Measurements from ENCODE around the gene HIVEP1.
"Not testable (repeated sequence)": the region's sequence is repeated elsewhere in the genome, so short reads cannot be mapped to it uniquely, and the experiment has no call there.

HIVEP1 gene

DNA sequence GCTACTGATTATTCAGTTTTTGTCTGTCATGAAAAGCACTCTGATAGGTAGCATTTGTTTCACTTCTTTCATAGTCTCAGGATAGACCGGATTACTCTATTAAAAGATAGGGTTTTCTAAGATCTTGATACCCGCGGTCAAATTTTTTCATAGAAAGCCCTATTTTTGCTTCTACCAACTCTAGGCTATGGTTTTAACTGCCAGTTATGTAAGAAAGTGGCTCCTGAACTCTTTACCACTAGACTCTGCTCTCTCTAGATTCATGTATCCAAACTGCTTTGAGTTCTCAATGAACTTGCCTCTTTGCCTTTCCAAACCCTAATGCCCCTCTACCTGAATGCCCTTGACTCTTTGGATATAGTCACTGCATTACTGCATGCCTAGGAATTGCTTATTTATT lies 70.3 kb downstream of the HIVEP1 start:
- DNase-seq (ENCODE audit: low read depth in 2 of 2, low spot score in 1 of 2) = no peak

DNA sequence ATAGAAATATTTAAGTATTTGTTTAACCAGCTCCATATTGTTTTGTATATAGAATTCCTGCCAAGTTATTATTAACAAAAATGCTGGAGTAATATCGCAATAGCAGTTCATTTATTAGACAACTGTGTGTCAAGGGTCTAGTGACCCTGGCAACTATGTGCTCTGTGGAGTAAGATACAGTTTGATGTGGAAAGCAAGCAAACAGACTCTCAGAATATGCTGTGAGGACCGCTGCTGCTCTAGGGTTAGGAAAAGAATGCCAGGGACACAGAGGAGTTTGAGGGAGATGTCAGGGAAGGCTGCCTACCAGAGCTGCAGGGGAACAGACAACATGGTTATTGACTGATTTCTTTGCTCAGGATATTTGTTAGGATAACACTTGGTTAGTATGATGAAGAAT lies 71.2 kb downstream of the HIVEP1 start:
- no peak for DNase-seq (ENCODE audit: low read depth in 2 of 2, low spot score in 1 of 2)

DNA sequence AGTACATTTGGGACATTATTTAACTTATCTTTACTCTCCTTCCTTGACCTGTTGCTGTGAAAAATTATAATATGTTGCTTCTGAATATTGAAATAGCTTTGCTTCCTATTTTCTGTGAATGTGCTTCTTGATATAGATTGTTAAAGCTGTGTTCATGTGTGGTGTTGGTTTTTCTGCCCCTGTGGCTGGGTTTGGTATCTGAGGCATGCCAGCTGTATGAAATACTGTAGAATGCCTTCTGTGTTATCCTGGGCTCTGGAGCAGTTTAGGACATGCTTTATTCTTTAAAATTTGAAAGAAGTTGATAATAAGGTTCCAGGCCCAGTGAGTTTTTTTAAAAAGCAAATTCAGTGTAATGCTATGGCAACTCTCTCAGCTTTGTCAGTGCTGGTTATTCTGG lies 71.7 kb downstream of the HIVEP1 start:
- DNase-seq (ENCODE audit: low read depth in 2 of 2, low spot score in 1 of 2) = no peak

DNA sequence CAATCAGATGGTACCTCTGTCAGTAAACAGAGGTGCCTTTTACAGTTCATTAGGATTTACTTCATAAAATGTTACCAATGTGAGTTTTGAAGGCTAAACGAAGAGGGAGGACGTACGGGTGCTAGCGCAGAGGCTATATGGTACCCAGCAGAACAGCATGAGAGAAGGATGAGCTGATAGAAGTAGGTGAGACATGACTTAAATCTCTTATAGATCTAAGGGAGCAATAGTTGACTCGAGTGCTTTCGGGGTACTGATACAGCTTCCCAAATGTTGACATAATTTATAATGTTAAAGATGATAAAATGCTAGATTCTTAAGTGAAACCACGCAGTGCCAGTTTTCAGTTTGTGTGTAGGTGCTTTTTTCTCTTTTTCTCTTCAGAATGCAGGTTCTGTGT lies 72.6 kb downstream of the HIVEP1 start:
- DNase-seq (ENCODE audit: low read depth in 2 of 2, low spot score in 1 of 2) = no peak

DNA sequence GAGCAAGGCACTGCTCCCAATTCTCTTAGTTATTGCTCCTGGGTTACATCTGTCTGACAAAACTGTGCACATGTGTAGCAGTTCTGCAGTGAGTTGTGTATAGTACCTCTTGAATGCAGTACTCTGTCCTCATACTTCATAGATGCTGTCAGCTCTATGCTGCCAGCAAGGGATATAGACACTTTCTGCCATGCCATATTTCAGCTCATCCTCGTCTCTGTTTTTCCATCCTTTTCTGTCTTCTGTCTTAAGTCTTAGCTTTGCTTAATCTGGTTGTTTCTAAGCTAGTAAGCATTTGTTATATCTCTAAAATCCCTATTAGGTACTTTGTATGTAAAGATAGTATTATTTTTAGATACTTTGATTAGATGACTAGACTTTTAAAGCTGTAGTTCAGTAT lies 76.4 kb downstream of the HIVEP1 start:
- DNase-seq (ENCODE audit: low read depth in 2 of 2, low spot score in 1 of 2) = no peak

DNA sequence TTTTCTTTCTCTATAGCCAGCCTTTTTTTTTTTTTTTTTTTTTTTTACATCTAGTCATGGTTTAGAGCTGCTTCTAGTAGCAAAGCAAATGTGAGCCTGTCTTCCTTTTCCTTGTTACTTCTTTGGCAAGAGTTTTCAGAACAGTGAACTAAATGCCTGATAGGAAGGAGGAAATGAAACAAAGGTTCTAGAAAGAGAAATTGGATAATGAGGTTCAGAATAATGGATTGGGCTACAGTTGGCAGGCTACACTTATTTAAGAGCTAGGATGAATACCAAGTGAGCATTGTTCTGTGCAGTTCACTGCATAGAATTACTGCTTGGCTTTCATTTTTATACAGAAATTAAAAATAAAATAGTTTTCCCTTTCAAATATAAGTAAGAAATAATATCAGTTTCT lies 78.6 kb downstream of the HIVEP1 start:
- DNase-seq (ENCODE audit: low read depth in 2 of 2, low spot score in 1 of 2) = no peak

DNA sequence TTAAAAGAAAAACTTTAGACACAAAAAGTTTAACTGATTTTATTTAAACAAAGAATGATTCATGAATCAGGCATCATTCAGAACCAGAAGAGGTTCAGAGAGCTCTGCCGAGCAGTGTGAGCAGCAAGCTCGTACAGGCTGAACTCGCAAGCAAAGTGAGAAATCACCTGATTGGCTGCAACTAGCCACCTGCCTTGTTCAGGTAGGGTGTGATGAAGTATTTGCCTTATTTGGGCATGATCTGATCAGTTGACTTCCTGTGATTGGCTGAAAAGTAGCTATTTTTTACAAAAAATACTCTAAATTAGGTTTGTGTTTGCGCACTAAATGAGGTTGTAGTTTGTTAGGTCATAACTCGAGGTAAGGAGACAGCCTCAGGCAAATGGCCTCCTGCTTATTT lies 80.7 kb downstream of the HIVEP1 start:
- no peak for DNase-seq (ENCODE audit: low read depth in 2 of 2, low spot score in 1 of 2)

DNA sequence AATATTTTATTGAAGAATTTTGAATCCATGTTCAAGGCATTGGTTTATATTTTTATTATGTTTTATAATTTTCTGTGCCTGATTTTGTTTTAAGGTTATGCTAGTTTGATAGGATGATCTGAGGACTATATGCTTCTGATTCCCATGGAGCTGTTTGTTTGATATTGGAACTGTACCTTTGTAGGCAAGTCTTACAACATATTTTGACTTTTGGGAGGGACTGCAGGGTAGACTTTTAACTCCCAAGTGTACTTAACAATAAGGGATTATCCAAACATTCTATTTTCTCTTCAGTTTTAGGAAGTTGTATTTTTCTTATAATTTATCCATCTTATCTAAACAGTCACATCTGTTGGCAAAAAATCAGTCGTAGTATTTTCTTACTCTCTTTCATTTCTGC lies 82.6 kb downstream of the HIVEP1 start:
- DNase-seq (ENCODE audit: low read depth in 2 of 2, low spot score in 1 of 2) = no peak

DNA sequence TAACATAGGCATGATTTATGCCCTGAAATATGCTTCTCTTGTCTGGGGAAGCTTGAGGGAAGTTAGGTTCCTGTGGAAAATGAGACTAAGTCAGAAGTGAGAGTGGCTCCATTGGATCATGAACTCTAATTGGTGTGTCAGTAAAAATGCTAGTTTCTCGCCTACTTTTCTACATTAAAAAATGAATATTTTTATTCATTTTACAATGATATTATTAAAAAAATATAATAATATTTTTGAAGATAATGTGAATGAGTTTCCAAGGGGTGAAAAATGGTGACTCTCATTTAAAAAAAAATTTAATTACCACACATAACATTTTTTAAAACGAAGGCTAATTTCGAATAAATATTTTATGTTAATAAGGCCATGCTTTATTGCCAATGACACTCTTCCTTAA lies 84.2 kb downstream of the HIVEP1 start:
- no peak for DNase-seq (ENCODE audit: low read depth in 2 of 2, low spot score in 1 of 2)

DNA sequence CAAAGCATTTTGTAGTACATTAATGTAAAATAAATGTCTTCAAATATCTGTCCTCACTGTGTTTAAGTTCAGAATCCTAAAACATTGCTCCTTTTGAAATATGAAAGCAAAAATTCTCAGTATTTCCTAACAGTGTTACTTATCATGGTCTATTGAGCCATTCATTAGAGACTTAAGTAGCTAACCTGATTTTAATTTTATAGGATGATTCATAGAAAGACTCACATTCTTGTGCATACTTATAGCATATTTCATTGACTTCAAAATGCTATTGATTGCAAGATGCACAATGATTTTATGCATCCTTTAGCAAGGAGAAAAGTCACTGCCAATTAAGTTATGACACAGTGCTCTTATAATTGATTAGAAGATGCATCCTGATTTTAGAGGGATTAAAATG lies 85.7 kb downstream of the HIVEP1 start:
- DNase-seq (ENCODE audit: low read depth in 2 of 2, low spot score in 1 of 2) = no peak

DNA sequence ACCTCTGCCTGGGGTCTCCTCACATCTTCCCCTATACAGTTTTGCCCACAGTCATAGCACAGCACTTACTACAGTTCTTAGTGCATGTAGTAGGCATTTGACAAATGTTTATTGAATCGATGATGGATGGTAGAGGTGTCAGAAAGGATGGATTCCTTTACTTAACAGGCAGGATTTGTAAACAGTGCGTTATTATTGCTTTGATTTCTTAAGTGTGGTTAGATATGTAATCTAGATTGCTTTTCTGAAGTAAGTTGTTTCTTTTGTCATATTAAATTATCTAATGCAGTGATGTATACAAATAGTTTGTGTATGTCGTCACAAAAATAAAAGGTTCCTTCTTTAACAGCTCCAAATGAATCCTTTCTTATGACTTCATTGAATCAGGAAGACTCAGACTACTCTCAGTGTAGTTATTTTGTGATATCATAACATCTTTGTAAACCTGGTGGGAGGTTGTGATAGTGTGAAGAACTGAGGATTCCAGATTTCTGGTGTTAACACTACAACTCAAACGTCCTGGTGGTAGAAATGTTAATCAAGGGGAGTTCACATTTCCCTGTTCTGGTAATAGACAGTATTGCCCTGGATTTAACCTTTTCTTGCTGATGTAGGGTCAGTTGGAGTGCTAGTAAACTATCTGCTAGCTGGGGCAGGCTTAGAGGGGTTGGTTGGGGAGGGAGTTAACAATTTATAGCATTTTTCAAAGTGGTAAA lies 87.7 kb downstream of the HIVEP1 start:
- no peak for DNase-seq (ENCODE audit: low read depth in 2 of 2, low spot score in 1 of 2)

DNA sequence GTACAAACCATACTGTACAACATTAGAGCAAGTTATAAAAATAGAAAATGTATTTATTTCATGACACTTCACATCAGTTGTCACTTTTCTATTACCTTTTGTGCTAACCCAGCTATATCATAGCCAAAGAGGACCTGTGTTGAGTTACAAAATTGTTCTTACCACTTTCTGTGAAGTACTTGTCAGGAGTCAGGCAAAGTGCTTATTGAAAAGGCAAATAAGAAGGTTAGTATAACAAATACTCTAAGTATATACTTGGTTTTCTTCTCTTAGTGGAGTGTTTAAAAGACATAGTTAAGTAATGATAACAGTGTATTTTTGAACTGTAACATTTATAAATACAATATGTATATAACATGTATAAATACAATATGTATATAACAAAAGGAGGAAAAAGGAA lies 88.9 kb downstream of the HIVEP1 start:
- DNase-seq (ENCODE audit: low read depth in 2 of 2, low spot score in 1 of 2) = no peak

DNA sequence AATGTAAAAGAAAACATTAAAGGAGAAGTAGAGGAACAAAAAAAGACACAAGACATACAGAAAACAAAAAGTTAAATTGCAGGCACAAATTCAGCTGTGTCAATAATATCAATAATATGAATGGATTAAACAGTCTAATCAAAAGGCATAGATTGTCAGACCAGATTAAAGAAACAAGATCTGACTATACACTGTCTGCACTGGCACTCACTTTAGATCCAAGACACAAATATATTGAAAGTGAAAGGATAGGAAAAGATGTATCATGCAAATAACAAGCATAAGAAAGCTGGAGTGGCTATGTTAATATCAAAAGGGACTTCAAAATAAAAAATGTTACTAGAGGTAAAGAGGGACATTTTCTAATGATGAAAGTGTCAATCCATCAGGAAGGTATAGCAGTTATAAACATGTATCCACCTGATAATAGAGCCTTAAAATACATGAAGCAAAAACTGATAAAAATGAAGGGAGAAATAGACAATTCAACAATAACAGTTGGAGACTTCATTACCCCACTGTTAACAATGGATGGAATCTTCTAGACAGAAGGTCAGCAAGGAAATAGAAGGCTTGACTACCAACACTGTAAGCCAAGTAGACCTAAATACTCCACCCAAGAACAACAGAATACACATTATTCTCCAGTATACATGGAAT lies 89.7 kb downstream of the HIVEP1 start:
- DNase-seq (ENCODE audit: low read depth in 2 of 2, low spot score in 1 of 2) = no peak

DNA sequence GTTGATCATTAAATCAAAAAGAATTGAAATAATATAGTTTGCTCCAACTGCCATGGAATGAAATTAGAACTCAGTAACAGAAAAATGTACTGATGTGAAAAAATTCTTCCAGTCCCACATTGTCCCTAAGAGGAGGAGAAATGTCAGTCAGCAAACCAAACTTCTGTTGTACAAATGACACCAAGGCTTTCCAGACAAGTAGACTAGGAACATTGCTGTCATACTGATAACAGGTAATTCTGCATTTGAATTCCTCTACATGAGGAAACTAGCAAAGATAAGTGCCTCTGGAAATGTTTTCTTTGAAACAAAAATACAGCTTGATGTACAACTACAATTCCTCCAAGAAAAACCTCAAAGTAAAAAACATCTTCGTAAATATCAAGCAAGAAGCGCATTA lies 90.2 kb downstream of the HIVEP1 start:
- no peak for DNase-seq (ENCODE audit: low read depth in 2 of 2, low spot score in 1 of 2)

DNA sequence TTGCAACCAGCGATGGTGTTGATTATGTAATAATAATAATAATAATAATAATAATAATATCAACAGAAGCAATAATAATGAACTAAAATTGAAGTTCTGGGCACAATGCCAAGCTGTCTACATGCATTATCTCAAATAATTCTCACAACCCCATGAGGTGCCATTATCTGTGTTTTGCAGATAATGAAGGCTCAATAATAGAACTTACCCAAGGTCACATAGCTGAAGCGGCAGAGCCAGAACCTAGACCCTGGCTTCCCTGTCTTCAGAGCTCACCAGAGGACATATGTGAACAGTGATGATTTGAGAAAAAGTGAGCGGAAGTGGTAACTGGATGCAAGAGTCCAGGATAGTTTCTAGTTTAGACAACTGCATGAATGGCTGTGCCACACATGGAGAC lies 91.0 kb downstream of the HIVEP1 start:
- no peak for DNase-seq (ENCODE audit: low read depth in 2 of 2, low spot score in 1 of 2)

DNA sequence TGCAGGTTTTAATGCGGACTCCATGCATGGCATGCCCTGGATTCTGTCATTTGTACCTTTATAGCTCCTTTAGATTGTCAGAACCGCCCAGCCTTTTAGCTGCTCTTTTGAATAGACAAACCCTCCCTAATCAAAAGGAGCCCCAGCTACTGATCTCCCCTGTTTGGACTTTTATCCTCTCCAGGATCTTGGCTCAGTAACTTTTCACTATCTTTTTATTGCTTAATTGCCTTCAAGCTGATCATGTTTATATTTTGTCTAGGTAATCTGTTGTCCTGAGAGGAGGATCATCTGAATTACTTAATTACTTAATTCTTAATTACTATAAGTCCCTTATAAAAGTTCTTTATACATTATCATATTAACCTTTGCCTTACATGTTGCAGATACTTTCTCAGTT lies 93.2 kb downstream of the HIVEP1 start:
- DNase-seq (ENCODE audit: low read depth in 2 of 2, low spot score in 1 of 2) = no peak

DNA sequence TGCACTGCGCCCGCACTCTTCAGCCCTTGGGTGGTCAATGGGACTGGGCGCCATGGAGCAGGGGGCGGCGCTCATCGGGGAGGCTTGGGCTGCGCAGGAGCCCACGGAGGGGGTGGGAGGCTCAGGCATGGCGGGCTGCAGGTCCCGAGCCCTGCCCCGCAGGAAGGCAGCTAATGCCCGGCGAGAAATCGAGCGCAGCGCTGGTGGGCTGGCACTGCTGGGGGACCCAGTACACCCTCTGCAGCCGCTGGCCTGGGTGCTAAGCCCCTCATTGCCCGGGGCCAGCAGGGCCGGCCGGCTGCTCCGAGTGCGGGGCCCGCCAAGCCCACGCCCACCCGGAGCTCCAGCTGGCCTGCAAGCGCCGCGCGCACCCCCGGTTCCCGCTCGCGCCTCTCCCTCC lies 96.3 kb downstream of the HIVEP1 start:
- DNase-seq (ENCODE audit: low read depth in 2 of 2, low spot score in 1 of 2) = not testable (repeated sequence)

DNA sequence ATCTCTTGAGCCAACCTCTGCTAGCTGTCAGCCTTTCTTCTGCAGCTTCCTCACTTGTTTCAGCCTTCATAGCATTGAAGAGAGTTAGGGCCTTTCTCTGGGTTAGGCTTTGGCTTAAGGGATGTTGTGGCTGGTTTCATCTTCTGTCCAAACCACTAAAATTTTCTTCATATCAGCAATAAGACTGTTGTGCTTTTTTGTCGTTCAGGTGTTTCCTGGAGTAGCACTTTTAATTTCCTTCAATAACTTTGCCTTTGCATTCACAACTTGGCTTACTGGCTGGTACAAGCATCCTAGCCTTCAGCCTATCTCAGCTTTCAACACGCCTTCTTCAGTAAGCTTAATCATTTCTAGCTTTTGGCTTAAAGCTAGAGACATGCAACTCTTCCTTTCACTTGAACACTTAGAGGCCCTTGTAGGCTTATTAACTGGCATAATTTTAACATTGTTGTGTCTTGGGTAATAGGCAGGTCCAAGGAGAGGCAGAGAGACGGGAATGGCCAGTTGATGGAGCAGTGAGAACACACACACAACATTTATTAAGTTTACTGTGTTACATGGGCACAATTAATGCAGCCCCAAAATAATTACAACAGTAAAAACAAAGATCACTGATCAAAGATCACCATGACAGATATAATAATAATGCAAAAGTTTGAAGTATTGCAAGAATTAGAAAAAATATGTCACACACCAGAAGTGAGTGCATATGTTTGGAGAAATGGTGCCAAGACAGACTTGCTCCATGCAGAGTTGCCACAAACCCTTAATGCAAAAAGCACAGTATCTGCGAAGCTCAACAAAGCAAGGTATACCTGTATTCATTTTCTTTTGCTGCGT lies 98.6 kb downstream of the HIVEP1 start:
- DNase-seq (ENCODE audit: low read depth in 2 of 2, low spot score in 1 of 2) = no peak

DNA sequence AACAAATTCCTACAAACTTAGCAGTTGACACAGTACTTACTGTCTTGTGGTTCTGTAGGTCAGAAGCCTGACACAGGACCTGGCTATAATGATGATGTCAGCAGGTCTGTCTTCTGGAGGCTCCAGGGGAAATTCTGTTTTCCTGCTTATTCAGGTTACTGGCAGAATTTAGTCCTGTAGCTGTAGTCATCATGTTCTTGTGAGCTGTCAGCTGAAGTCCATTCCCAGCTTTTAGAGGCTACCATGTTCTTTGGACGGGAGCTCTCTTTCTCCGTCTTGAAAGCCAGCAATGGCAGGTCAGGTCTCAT lies 99.2 kb downstream of the HIVEP1 start:
- DNase-seq (ENCODE audit: low read depth in 2 of 2, low spot score in 1 of 2) = no peak

DNA sequence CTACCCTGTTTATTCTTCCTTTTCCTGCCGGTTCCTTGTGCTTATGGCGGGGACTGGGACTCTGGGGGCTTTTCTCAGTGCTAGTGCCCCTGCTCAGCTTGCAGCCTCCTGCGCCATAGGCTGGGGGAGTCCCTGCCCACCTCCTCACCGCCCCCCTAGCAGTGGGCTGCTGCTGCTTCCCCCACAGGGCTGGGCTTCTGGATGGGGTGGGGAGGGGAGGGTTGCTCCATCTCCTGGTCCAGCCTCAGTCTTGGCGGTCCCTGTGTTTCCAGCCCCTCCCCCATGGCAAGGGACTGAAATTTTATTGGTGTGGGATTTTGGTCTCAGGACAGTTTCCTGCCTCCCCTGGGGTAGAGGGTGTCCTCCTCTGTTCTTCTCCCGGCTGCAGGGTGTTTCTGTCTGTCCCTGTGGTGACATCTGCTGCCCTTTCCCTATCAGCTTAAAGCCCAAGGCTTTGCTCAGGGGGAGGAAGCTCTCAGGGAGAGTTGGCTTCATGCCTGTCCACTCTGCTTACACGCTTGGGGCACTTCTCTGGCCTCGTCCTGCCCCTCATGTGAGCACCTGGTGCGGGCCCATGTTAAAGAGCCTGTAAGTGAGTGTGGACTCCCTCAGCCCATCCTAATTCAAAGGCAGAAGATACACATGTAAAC lies 100.6 kb downstream of the HIVEP1 start:
- no peak for DNase-seq (ENCODE audit: low read depth in 2 of 2, low spot score in 1 of 2)

DNA sequence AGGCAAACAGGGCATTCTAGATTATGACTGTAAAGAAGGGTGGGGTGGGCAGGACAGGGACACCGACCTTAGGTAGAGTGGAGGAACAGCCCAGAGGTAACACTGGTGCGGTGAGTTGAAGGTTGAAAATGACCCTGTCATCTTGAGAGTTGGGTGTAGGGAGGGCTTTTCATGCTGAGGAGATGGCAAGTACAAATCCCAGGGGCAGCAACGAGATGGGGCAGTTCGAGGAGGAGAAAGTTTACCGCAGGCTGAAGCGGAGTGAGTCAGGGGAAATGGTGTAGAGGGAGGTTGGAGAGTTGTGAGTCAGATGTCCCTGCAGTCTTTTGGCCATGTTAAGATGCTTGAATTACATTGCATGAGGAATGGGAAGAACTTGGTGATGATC lies 101.1 kb downstream of the HIVEP1 start:
- DNase-seq (ENCODE audit: low read depth in 2 of 2, low spot score in 1 of 2) = no peak

DNA sequence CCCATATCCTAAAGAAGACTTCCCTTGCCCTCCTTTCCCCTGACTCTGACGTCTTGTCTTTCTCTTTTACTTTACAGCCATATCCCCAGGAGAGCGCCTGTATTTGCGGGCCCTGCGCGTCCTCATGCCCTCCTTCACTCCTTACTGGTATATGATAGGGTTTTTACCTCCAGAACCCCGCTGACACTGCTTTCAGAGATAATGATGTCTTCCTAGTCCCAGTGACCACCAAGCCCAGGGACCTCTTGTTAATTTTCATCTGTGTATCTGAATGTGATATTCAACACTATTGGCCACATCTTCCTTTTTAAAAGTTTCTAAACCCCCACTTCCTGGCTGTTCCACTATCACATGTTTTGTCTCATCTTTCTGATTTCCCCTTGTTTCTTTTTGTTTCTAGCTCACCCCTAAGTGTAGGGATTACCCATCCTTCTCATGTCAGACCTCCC lies 102.0 kb downstream of the HIVEP1 start:
- no peak for DNase-seq (ENCODE audit: low read depth in 2 of 2, low spot score in 1 of 2)

Measured in stimulated activated CD8-positive, alpha-beta memory T cell treated with anti-CD3 and anti-CD28 coated beads, Interleukin-4, amount 100 ng/mL, for 1 hour (primary cell).